ENCODE data around the gene USP19.

USP19 gene

DNA sequence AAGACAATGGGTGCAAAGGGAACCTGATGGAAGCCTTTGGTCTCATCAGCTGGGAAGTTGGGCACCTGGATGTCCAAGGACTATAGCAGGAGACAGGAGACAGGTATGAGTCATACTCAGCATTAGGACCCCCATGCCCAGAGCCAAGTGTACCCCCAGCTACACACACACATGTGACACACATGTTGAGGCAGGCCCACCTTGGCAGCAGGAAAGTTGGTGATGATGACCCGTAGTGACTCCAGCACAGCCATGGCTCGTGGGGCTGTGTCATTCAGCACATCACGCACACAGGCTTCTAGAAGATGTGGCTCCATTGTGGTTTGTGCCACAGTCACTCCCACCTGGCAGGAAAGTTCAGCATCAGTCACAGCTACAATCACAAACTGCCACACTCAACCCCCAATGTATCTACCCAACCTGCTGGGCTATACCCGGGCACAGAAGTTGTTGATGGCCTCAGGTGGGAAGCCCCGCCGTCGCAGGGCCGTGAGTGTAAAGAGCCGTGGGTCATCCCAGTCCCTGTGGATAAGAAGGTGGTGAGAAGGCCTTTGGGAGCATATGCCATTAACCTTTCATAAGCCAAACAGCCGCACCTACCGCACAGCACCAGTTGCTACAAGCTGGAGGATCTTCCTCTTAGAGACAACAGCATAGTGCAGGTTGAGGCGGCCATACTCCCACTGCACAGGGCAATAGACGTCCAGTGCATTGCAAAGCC, 21.6 kb downstream of the USP19 start:
- no peak for DNase-seq (ENCODE audit: low read depth)

DNA sequence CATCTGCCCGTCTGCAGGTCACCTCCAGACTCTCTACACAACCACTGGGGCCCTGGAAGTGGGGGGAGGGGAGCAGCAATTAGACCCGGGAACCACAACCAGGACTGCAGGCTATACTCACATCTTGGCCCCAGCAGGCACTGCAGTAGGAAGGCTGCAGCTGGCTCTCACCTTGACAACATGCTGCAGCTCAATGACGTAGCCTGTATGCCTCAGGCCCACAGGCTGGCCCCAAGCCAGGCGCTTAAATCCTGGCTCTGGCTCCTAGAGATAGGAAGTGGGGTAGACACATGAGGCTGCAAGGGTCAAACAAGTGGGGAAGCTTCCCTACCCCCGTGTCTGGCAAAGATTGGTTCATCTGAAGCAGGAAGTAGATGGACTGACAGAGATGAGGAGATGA, 22.2 kb downstream of the USP19 start:
- no peak for DNase-seq (ENCODE audit: low read depth)

DNA sequence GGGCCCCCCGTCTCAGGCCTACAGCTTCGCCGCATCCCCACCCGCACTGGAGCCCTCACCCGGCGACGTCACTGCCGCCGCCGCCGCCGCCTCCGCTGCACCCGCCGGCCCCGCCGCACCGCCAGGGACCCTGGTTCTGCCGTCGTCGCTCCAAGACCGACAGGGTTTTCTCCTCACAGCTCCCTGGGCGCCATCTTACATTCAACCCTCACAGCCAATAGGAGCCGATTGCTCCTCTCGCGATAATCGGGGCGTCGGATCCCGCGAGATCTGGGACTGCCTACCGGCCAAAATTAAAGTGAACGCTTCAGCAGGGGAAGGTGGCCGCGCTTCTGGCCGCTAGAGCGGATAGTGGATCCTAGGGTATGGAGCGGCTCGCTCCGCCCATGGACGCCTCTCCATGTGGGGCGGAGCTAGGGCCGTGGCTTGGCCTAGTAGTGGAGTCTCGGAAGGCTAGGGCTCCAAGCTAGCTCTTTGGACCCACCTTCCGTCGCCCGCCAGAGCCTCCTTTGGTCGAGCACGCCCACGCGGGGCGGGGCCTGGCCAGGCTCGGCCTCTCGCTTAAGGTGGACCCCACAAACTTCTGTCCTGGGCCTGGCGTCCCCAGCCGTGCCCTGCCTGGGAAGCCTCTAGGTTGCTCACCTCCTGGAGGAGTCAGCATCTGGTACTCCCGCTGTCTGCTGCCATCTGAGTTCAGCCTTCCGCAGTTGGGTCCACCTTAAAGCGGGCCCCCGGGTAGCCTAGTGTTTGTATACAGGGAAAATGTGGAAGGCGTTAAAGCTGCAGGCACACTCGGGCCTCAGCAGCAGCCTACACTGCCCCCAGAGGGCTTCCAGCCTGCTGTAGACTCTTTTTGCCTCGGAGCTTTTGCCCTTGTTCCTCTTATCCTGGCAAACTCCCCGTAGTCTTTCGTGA, 26.5 kb downstream of the USP19 start, which contains the start of gene QRICH1:
Gene QRICH1 (minus strand): TSS at position 219 of the 915 bp plus-strand sequence. CDS start 17,054 bp downstream, outside the sequence.
- peak; percentile 98 for DNase-seq (ENCODE audit: low read depth)

DNA sequence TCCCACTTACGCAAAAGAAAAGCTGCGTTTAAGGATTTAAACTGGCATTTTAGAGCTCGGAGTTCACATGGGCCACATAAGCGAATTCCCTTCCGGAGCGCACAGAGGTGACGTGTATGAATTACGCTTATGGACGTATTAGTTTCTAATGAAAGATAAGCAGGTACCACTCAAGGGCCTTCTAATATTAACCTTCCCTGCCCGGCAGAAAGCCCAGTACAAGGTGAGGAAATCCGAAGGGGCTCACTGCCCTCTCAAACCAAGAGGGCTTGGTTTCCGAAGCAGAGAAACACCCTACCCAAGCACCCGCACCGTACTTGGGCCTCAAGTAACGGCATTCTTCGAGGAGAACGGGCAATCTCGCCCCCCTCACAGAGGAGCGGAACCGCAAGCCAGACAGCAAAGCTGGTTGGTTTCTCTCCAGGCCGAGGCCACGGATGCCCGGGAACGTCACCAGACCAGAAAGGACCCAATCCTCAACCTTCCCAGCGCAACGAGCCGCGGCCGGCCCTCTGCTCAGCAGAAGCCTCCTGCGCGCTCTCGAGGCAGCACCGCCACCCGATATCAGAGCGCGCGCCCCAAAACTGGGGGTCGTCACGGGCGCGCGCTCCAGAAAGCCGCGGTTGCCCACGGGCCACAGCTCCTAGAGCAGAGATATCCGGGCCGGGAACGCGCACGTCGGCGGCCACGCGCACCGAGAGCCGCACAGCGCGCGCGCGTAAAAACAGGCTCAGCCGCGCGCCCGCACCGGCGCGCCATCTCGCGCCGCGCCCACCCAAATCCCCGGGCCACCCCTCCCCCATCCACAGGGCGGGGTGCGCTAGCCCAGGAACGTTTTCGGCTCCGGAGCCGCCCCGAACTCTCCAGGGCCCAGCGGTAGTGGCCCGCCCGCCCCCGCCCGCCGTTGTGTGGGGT, 27.4 kb downstream of the USP19 start:
- peak; percentile 79 for DNase-seq (ENCODE audit: low read depth)

DNA sequence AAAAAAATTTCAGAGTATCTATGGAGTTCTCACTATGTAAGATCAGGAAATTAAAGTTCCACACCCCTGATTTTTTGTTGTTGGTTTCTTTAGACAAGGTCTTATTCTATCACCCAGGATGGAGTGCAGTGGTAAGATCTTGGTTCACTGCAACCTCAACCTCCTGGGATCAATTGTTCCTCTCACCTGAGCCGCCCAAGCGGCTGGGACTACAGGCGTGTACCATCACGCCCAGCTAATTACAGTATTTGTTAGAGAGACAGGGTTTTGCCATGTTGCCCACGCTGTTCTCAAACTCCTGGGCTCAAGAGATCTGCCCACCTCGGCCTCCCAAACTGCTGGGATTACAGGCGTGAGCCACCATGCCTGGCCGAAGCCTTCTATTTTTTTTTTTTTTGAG, 39.2 kb downstream of the USP19 start:
- no peak for DNase-seq (ENCODE audit: low read depth)

DNA sequence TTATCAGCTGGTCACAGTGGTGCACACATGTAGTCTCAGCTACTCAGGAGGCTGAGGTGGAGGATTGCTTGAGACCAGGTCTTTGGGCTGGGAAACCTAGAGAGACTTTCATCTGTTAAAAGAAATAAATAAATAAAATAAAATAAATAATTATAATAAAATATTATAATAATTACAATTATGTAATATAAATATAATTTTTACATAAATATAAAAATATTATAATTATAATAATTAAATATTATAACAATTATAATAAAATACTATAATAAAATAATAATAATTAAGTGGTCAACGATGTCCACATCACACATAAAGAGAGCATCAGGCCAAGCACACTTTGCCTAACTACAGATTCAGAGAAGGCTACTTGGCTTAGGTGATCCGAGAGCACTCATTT, 41.4 kb downstream of the USP19 start:
- DNase-seq (ENCODE audit: low read depth) = no peak

DNA sequence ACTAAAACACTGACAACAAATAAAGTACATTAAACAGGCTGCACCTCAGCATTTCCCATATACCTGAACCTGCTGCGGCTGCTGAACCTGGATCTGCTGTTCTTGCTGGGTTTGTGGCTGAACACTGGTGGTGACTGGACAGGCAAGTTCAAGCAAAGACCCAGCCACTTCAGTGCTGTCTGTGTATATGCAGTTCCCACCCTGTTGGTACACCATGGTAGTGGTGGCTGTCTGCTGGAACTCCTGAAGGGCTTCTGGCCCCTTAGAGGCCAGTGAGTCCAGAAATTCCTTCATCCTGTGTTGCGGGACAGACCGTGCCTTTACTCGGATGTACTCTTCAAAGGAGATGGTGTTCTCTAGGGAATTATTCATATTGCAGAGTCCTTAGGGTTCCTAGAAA, 44.0 kb downstream of the USP19 start:
- DNase-seq (ENCODE audit: low read depth) = no peak

DNA sequence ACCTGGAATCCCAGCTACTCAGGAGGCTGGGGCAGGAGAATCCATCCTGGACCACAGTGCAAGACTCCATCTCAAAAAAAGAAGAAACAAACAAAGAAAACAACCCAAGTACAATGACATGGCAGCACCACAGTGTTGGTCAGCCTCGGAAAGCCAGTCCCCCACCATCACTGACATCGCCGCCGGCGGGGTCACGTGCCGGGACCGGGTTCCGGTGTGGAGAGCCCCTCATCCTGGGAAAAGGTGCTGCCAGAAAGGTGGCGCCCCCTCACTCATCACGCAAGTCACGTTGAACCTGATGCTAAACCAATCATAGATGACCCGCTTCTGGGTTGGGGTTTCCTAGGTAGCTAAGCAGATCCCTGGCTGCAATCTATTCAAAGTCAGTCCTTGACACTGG, 44.5 kb downstream of the USP19 start:
- DNase-seq (ENCODE audit: low read depth) = no peak

Measured in fibroblast of gingiva (primary cell).